ENCODE measurements around the gene EPAS1. TPM values are rescaled to one million over a fixed set of nuclear protein-coding genes. Genes with fewer than 3 reads are reported as not detected.
"Not testable (repeated sequence)": the region's sequence is repeated elsewhere in the genome, so short reads cannot be mapped to it uniquely, and the experiment has no call there.

The EPAS1 gene
- total and polyA plus RNA-seq, 8 donors: 35.6 to 165 (median 76.0) TPM

GRCh38 chr2:46392561-46393346 lies 95.5 kb downstream of the EPAS1 start:
- H3K4me3 ChIP-seq: no peak overlapping the region
- WGBS, 2 donors: 85 to 86% methylated on average over 12 of the region's 12 CpGs
- no peak for FAIRE-seq

GRCh38 chr2:46393347-46393820 lies 96.2 kb downstream of the EPAS1 start:
- FAIRE-seq (no peak), DNase-seq (no peak), ATAC-seq (no peak)
- intact Hi-C loops (cut with DNase I): no loop called here
- Histone ChIP-seq H3K4me3 (no peak overlapping the region), H3K4me1 (no peaks in the 10 kb centered on the region), H3K36me3 (no peaks in the 10 kb centered on the region), H3K9me3 (no peaks in the 10 kb centered on the region), H3K27me3 (no peaks in the 10 kb centered on the region), H3K27ac (no peak overlapping the region)
- TF ChIP-seq, protein P1, sequence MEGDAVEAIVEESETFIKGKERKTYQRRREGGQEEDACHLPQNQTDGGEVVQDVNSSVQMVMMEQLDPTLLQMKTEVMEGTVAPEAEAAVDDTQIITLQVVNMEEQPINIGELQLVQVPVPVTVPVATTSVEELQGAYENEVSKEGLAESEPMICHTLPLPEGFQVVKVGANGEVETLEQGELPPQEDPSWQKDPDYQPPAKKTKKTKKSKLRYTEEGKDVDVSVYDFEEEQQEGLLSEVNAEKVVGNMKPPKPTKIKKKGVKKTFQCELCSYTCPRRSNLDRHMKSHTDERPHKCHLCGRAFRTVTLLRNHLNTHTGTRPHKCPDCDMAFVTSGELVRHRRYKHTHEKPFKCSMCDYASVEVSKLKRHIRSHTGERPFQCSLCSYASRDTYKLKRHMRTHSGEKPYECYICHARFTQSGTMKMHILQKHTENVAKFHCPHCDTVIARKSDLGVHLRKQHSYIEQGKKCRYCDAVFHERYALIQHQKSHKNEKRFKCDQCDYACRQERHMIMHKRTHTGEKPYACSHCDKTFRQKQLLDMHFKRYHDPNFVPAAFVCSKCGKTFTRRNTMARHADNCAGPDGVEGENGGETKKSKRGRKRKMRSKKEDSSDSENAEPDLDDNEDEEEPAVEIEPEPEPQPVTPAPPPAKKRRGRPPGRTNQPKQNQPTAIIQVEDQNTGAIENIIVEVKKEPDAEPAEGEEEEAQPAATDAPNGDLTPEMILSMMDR (IDR thresholded peaks at IDR 0.05): no peak
- WGBS, 2 donors: 87 to 88% methylated on average over 12 of the region's 12 CpGs

More at GRCh38 chr2:46392561-46393346, 95.5 kb downstream of the EPAS1 start:
- Histone ChIP-seq H3K4me1 (no peaks in the 10 kb centered on the region), H3K9me3 (no peaks in the 10 kb centered on the region), H3K27ac (no peak overlapping the region), H3K27me3 (no peaks in the 10 kb centered on the region), H3K36me3 (no peaks in the 10 kb centered on the region)
- DNase-seq: no peak
- intact Hi-C loops (cut with DNase I): no loop called here
- no peak for ATAC-seq
- TF ChIP-seq, protein P1 (IDR thresholded peaks at IDR 0.05): no peak

DNA sequence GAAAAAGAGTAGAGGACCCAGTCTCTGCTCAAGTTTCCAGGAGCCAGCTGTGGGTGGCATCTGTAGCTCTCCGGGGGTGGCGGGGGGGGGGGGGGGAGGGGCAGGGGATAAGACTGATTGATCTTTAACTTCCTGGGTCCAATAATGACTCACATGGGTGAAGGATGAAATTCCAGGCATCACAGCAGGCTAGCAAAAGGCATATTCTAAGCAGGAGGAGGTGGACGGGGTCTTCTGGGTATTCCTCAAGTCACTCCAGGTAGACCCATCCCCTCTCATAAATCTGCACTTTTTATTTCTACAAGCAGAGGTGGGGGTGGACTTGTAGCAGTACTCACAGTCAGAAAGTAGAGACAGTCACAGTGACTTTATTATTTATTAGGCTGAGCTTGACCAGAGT lies 96.7 kb downstream of the EPAS1 start:
- no peak for ATAC-seq
- Histone ChIP-seq H3K4me1 (no peaks in the 10 kb centered on the region), H3K36me3 (no peaks in the 10 kb centered on the region), H3K4me3 (no peak overlapping the region), H3K27me3 (no peaks in the 10 kb centered on the region), H3K9me3 (no peaks in the 10 kb centered on the region), H3K27ac (no peak overlapping the region)
- WGBS, 2 donors: 60 to 78% methylated on average over 3 of the region's 3 CpGs
- TF ChIP-seq, protein P1 (IDR thresholded peaks at IDR 0.05): no peak
- FAIRE-seq: no peak
- intact Hi-C loops (cut with DNase I): no loop called here
- DNase-seq: no peak

DNA sequence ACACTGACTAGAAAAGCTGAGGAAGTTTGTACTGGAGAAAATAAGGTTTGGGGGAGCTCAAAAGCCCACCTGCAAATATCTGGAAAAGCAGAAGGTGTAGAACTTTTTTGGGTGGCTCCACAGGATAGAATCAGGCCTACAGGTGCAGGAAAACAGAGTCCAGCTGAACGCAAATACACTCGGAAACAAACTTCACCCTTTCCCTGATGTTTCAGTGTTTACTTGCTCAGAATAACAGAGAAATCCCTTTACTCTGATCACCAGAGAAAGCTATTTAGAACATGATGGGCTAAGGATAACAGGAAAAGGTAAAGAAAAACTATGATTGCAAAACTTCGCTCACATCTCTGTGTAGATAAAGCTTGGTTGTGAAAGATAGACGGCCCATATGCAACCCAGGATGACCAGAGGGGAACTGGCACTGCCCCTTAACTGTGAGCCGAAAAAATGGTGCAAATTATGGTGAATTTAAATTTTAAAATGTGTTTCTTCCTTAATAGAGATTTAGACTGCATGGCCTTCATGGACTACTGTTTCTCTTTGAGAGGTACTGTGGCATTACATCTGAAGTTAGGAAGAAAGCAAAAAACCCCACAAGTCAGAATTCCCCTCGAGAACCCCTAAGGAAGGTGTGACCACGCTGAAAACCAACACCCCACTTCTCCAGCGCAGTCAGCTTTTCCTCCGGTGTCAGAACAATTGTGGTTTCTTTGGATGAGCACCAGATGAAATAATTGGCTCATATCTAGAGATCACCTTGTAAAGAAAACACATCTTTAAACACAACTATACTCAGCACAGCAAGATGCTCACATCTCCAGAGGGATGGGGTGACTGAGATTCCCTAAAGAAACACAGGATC lies 97.7 kb downstream of the EPAS1 start:
- Histone ChIP-seq H3K36me3 (no peaks in the 10 kb centered on the region), H3K4me1 (no peaks in the 10 kb centered on the region), H3K27me3 (no peaks in the 10 kb centered on the region), H3K27ac (no peak overlapping the region), H3K9me3 (no peaks in the 10 kb centered on the region), H3K4me3 (no peak overlapping the region)
- TF ChIP-seq, protein P1 (IDR thresholded peaks at IDR 0.05): no peak
- FAIRE-seq (no peak), ATAC-seq (no peak), DNase-seq (no peak)
- intact Hi-C loops (cut with DNase I): no loop called here
- 76 to 77% methylated on average over 9 of the region's 9 CpGs for WGBS, 2 donors

DNA sequence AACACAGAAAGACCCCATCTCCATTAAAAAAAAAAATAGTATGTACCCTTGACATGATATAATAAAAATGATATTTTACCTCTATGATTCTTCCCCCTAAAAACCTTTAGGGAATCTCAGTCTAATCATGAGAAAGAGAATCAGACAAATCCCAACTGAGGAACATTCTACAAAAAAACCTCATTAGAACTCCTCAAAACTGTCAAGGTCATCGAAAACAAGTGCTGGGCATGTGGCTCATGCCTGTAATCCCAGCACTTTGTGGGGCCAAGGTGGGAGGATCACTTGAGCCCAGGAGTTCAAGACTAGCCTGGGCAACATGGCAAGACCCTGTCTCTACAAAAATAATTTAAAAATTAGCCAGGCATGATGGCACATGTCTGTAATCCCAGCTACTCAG lies 98.5 kb downstream of the EPAS1 start:
- DNase-seq; H3K27me3 ChIP-seq; H3K27ac ChIP-seq; H3K4me1 ChIP-seq; ATAC-seq; intact Hi-C loops (cut with DNase I); H3K9me3 ChIP-seq; H3K4me3 ChIP-seq; H3K36me3 ChIP-seq; FAIRE-seq: not testable (repeated sequence)
- 80 to 83% methylated on average over 1 of the region's 1 CpG for WGBS, 2 donors
